WERI-Rb-1 (cell line): ENCODE data around the gene TTLL5.
"Not testable (repeated sequence)": the region's sequence is repeated elsewhere in the genome, so short reads cannot be mapped to it uniquely, and the experiment has no call there.

Experiments
- DNase-seq: peaks from one replicate; pipeline ENCODE4 v3.0.0-alpha.2; 2020
- H3K27ac ChIP-seq: fragments of 250-450 bp; sonication (Bioruptor Pico); 2 replicates; pipeline ENCODE4 v1.5.1; 2020; ENCODE audit warnings: mild to moderate bottlenecking, moderate library complexity
- H3K27me3 ChIP-seq: fragments of 250-450 bp; sonication (Bioruptor Pico); 2 replicates; pipeline ENCODE4 v1.5.1; 2021; ENCODE audit warnings: mild to moderate bottlenecking, low read depth, moderate library complexity; ENCODE audit not compliant: insufficient read depth, severe bottlenecking
- H3K36me3 ChIP-seq: fragments of 250-450 bp; sonication (Bioruptor Pico); 2 replicates; pipeline ENCODE4 v1.5.1; 2020; ENCODE audit warnings: mild to moderate bottlenecking, moderate library complexity
- H3K4me3 ChIP-seq: 2 replicates; pipeline ENCODE4 v1.5.1; 2011; ENCODE audit warnings: low read depth, mild to moderate bottlenecking, control low read depth, low read length
- H3K9me3 ChIP-seq: fragments of 250-450 bp; sonication (Bioruptor Pico); 2 replicates; pipeline ENCODE4 v1.5.1; 2021; ENCODE audit warnings: mild to moderate bottlenecking, moderate library complexity; ENCODE audit not compliant: severe bottlenecking
- TF ChIP-seq, protein P1 (sequence below): IDR thresholded peaks from 2 replicates; pipeline ENCODE4 v1.5.1; 2011; ENCODE audit warnings: low read depth, mild to moderate bottlenecking, control low read depth, inconsistent platforms, low read length

Gene TTLL5

DNA sequence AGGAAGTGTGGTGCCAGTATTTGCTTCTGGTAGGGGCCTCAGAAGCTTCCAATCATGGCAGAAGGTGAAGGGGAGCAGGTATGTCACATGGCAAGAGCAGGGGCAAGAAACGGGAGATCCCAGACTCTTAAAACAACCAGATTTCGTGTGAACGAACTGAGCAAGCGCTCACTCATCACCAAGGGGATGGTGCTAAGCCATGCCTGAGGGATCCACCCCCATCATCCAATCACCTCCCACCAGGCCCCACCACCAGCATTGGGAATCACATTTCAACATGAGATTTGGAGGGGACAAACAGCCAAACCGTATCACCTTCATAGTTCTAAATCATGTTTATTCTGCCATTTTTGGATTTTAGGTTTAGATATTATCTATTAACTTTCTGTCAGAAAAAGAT is 179.9 kb downstream of the TTLL5 start:
- no peak overlapping the region for H3K4me3 ChIP-seq
- no peaks in the 10 kb centered on the region for H3K27me3 ChIP-seq
- TF ChIP-seq, protein P1, sequence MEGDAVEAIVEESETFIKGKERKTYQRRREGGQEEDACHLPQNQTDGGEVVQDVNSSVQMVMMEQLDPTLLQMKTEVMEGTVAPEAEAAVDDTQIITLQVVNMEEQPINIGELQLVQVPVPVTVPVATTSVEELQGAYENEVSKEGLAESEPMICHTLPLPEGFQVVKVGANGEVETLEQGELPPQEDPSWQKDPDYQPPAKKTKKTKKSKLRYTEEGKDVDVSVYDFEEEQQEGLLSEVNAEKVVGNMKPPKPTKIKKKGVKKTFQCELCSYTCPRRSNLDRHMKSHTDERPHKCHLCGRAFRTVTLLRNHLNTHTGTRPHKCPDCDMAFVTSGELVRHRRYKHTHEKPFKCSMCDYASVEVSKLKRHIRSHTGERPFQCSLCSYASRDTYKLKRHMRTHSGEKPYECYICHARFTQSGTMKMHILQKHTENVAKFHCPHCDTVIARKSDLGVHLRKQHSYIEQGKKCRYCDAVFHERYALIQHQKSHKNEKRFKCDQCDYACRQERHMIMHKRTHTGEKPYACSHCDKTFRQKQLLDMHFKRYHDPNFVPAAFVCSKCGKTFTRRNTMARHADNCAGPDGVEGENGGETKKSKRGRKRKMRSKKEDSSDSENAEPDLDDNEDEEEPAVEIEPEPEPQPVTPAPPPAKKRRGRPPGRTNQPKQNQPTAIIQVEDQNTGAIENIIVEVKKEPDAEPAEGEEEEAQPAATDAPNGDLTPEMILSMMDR: no peak
- no peaks in the 10 kb centered on the region for H3K36me3 ChIP-seq
- DNase-seq: no peak
- no peaks in the 10 kb centered on the region for H3K9me3 ChIP-seq
- H3K27ac ChIP-seq: no peak overlapping the region

DNA sequence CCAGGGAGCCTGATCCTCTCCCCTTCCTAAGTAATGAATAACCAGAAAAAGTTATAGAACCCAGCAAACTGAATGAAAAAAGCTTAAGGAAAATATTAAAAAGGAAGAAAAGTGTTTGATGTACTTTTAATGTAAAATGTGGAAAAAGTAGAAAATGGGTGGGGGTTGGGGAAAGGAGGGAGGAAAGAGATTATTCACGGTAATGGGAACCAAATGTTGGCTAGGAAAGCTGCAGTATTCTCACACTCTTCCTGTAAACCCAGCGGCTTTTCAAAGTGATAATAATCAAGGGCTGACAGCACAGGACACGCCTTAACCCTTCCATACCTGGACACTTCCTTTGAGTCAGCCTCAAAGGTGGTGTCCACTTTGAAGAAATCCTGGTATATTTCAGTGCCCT is 181.5 kb downstream of the TTLL5 start:
- Histone ChIP-seq H3K27ac (no peak overlapping the region), H3K9me3 (no peaks in the 10 kb centered on the region), H3K36me3 (0 out of 2 replicates have a peak, but pooled peaks cover under 1% of the 10 kb centered on the region), H3K4me3 (no peak overlapping the region), H3K27me3 (no peaks in the 10 kb centered on the region)
- TF ChIP-seq, protein P1: no peak
- DNase-seq: no peak

DNA sequence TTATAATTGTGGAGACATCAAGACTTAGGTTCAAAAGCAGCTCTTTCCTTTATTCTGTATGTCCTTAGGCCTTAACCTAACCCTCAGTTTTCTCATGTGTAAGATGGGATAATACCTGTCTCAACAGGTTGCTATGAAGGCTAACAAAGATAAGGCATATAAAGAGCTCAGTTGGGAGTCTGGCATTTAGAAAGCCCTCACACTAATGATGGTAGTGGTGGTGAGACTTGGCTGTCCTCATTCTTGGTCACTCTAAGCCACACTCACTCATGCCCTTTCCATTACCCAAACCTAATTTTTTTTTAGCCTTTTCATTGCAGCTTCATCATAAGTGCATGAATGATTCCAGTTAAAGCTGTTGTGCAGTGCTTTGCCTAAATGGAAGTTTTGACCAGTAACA is 183.4 kb downstream of the TTLL5 start:
- DNase-seq: no peak
- Histone ChIP-seq H3K9me3 (no peaks in the 10 kb centered on the region), H3K27me3 (no peaks in the 10 kb centered on the region), H3K27ac (no peak overlapping the region), H3K36me3 (0 out of 2 replicates have a peak, but pooled peaks cover 2% of the 10 kb centered on the region), H3K4me3 (no peak overlapping the region)
- TF ChIP-seq, protein P1: no peak

DNA sequence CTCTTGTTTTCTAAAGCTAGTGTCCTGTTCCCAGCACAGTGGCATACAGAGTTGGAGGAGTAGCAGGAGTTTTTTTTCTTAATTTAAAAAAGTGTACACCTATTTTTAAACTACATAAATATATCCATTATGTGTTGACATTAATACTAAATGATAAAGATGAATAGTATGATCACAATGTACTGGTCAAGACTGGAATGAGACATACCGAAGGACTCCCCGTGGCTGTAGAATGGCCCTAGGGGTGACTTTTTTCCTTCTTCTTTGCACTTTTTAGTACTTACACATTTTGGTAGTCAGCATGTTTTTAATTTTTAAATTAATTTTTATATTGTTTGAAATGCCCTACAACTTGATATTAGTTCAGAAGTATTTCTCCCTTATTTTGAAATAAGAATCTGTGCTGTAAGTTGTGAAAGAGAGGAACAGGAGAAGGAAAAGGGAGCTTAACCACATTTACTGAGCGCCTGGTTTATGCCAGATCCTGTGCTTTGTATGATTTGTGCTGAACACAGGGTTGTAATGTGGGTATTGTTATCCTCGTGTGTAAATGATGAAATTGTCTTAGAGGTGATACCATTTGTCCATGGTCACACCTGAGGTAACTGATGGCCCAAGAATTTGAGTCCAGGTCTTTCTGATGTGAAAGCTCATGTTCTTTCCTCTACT is 184.2 kb downstream of the TTLL5 start:
- Histone ChIP-seq H3K36me3 (0 out of 2 replicates have a peak, but pooled peaks cover 2% of the 10 kb centered on the region), H3K27ac (no peak overlapping the region), H3K27me3 (no peaks in the 10 kb centered on the region), H3K9me3 (no peaks in the 10 kb centered on the region), H3K4me3 (no peak overlapping the region)
- TF ChIP-seq, protein P1: no peak
- no peak for DNase-seq

DNA sequence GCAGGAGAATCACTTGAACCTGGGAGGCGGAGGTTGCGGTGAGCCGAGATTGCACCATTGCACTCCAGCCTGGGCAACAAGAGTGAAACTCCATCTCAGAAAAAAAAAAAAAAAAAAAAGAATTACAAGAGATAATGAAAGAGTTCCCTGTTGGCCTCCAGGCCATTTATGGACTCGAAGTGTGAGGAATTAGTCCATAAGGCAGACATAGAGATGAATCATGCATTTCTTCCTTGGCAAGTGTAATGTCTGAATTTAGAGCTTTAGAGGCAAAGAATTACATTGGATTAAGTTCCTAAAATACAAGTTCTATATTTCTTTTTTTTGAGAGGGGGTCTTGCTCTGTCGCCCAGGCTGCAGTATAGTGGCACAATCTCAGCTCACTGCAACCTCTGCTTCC is 185.6 kb downstream of the TTLL5 start:
- not testable (repeated sequence) for H3K27ac ChIP-seq, H3K4me3 ChIP-seq, H3K9me3 ChIP-seq, DNase-seq, H3K36me3 ChIP-seq, H3K27me3 ChIP-seq

DNA sequence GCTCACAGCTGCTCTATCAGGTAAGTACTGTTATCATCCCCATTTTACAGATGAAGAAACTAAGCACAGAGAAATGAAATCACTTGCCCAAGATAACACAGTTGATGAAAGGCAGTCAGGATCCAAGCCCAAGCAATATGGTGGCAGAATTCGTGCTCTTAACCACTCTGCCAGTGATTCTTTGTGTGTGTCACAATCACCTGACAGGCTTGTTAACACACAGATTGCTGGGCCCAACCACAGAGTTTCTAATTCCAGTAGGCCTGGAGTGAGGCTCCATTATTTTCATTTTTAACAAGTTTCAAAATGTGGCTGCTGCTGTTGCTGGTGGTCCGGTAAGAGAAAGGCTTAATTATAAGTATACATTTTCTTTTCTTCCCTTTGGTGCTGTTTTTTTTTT is 186.5 kb downstream of the TTLL5 start:
- Histone ChIP-seq H3K36me3 (0 out of 2 replicates have a peak, but pooled peaks cover 2% of the 10 kb centered on the region), H3K9me3 (no peaks in the 10 kb centered on the region), H3K4me3 (no peak overlapping the region), H3K27me3 (no peaks in the 10 kb centered on the region), H3K27ac (no peak overlapping the region)
- DNase-seq: no peak
- TF ChIP-seq, protein P1: no peak
